Middle frontal gyrus (tissue), 1 donor: ENCODE results near the gene UBASH3B.
"Not testable (repeated sequence)": the region's sequence is repeated elsewhere in the genome, so short reads cannot be mapped to it uniquely, and the experiment has no call there.

Experiments
- DNase-seq: peaks from one replicate; pipeline ENCODE4 v3.0.0-alpha.2; 2015; ENCODE audit warnings: low spot score; ENCODE audit errors: extremely low spot score

UBASH3B gene

DNA sequence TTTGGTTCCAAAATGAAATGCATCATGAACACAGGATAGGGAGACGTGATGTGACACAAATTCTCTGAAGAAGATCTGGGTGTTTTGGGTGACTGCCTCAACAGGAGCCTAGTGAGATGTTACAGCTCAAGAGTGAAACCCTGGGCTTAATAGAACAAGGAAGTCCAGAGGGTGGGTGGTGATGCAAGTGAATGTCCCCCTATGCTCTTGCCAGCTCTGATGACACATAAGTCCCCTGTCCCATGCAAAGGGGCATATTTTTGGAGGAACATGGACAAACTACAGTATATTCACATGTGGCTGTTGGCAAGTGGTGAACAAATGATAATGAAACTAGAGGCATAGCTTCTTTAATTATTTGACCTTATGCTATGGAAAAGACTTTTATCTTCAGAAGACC, 191.9 kb downstream of the UBASH3B start:
- no peak for DNase-seq

DNA sequence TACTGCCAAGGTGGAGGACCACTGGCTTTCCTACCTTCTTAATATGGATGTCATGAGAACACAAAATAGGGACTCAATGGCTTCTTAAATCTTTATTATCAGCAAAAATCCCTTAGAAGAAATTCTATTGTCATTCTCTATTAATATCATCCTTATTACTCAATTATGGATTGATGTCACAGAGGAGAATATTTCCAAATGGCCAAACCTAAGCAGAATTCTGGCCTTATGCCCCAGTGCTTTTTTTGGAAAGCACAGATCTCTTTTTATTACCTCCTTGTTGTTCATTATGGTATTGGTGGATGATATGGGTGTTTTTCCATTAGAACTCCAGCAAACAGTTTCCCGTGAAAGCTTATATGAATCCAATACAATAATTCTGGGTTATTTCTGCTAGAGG, 192.7 kb downstream of the UBASH3B start:
- DNase-seq = no peak

DNA sequence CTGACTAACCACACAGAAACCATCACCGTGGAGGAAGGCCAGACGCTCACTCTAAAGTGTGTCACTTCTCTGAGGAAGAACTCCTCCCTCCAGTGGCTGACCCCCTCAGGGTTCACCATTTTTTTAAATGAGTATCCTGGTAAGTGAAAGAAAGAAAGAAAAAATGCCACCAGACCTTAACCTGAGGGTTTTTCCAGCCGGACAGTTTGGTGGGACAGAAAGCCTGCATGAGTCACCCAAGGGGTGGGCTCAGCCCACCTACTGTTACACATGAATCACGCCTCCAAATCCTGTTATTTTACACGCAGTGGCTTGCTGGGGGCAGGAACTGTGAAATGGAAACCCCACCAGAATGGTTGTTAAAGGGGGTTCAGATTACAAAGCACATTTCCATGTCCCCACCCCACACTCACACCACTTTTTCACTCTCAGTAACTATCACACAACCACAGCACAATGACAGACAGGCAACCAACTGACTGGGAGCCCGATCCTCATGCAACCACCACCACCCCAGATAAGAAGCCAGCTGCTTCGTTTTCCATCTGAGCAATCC, 194.6 kb downstream of the UBASH3B start:
- no peak for DNase-seq

DNA sequence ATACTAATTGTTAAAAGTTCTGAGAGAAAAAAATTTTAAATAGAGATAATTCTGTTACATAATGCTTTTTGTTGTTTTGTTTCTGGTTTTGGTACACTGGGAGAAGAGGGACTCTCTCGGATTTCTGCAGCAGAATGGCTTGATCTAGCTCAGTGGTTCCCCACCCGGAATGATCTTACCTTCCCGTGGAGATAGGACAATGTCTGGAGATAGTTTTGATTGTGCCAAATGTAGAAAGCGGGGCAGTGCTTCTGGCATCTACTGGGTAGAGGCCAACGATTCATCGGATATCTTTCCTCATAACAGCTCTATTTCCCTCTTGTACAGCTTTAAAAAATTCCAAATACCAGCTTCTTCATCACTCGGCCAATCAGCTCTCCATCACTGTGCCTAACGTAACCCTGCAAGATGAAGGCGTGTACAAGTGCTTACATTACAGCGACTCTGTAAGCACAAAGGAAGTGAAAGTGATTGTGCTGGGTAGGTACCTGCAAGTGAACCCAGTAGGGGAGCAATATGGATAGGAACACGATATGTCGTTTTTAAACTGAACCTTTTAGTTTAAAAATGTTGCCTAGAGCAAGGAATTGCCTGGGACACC, 195.9 kb downstream of the UBASH3B start:
- DNase-seq = no peak

DNA sequence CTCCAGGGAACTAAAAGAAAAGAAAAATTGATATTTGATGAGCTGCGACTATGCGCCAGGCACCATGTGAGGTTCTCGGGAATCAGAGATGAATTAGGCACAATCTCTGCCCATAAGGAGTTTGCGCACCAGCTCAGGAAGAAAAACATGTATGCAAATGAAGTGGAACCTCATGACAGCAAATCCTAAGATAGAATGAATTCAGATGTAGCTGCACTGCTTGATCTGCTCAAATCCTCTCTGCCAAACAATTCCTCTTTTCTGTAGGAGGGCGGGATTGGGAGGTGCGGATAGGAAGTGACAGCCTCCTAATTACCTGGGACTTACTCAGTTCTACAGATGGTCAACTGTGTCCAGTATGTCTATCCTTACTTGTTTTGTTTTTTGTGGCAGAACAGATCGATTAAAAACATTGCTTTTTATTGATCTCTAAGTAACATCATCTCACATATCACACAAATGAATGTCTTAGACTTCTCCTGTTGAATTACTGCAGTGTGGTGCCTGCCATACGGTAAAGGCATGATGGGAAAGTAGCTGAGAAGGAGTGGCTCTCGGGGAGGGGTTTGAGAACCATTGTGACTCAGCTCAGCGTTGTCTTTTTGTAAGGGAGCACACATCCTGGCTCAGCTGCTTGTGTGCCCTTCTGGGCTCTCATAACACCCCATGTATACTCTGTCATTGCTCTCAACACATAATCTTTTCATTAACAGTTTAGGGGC, 196.7 kb downstream of the UBASH3B start:
- peak; percentile 12 for DNase-seq

DNA sequence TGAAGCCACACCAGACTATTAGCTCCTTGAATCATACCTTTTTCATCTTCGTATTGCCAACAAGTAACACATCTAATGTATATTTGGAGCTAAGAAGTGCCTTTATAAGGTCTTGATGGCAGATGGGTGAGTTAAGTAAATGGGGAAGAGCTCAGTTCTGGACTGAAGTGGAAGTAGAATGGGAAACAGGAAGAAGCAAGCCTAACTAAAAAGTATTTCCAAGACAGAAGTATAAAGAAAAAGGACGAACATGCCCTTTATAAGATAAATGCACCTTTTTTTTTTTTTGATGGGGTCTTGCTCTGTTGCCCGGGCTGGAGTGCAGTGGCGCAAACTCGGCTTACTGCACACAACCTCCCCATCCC, 197.3 kb downstream of the UBASH3B start:
- DNase-seq = no peak

DNA sequence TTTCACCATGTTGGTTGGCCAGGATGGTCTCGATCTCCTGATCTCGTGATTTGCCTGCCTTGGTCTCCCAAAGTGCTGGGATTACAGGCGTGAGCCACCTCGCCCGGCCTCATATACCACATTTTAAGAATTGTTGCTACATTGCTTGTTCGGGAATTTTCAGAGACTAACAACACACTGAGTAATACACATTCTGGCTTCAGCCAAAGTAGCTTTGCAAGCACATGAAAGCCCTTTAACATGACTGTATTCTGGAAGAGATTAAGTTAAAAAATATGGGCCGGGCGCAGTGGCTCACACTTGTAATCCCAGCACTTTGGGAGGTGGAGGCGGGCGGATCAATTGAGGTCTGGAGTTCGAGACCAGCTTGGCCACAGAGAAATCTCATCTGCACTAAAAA, 197.7 kb downstream of the UBASH3B start:
- no peak for DNase-seq

DNA sequence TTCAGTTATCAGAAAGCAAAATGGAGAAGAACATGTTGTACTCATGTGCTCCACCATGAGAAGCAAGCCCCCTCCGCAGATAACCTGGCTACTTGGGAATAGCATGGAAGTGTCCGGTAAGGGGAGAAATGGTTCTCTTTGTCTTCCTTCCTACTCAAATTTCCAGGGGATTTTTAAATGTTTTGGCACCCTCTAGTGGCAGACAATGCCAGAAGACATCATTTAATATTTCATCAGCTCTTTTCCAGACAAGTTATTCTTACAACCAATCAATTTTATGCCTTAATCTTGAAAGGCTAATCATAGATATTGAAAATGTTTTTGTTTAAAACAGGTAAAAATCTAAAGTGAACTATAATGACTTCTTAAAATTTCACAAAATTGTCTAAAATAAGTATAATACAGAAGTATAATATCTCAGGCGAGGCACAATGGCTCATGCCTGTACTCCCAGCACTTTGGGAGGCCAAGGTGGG, 198.5 kb downstream of the UBASH3B start:
- DNase-seq = peak; percentile 77

DNA sequence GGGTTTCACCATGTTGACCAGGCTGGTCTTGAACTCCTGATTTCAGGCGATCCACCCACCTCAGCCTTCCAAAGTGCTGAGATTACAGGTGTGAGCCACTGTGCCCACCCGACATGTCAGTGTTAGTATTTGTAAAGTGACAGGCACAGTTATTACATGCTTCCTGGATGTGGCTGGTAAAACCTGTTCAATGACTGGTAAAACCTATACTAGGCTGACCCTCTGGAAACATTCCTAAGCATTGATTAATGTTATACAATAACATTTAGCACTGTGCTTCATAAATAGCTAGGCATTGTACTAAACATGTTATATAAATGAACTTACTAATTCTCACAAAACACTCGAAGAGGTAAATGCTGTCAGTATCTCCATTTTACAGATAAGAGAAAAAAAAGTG, 206.1 kb downstream of the UBASH3B start:
- no peak for DNase-seq

DNA sequence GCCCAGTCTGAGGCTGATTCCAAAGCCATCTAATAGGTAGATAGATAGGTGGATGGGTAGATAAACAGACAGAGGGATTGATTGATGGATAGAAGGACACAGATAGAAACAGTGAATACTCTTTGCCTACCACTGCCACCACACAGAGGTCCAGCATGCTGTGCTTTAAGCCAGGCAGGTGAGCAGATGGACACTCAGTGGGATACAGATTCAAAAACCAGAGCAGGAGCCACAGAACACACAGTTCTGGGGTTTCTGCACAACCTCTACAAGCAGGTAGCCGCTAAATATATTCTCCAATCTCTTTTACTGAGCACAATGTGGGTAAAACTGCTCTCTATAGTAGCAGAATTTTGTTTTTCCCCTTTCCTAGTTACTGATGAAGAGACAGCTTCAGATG, 206.6 kb downstream of the UBASH3B start:
- no peak for DNase-seq

DNA sequence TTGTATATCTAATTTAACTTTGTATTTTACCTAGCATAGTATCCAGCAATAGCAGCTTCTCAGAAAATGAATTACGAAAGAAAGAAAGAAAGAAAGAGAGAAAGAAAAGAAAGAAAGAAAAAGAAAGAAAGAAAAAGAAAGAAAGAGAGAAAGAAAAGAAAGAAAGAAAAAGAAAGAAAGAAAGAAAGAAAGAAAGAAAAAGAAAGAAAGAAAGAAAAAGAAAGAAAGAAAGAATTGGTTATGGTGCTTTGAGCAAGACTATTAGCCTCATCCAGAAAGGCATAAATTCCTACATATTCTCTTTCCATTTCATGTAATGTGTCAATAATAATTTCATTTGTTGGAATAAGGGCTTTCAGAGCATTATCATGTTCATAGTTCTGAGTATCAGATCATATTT, 207.6 kb downstream of the UBASH3B start:
- not testable (repeated sequence) for DNase-seq

DNA sequence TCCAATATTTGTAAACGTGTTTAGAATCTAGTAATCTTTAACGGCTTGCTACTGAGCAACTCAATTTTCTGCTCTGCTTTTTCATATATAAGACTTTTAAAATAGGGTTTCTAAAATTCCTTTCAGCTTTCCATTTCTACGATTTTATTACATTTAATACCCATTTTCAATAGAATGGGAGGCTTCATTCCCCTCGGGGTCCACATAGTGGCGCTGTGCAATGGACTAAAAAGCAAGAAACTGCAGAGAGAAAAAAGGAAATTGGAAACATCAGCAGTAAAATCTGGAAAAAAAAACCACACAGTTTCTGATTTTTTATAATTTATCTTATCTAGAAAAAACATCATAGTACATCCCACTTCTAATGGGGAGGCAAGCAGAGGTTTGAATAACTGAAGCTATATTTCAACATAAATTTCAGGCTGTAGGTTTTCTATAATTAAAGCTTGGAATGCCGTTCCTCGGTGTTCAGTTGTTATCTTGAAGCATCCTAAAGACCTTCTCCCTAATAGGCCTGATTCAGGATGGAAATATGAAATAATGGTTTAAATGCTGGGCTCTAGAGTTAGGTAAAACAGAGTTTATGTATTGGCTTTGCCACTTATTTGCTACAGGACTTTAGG, 208.3 kb downstream of the UBASH3B start:
- DNase-seq = no peak
